ENCODE results near the gene UBE3B. TPM values are rescaled to one million over a fixed set of nuclear protein-coding genes. Genes with fewer than 3 reads are reported as not detected.
A peak's percentile ranks its signal among the peaks of the same experiment; 100 is the strongest.

The UBE3B gene
- total RNA-seq, 1 donor from 2014 or later = 32.6 TPM

GRCh38 chr12:109452489-109452888 lies 24.9 kb upstream of the UBE3B start:
- no peak for DNase-seq (ENCODE audit: low read depth)
- H3K27me3 ChIP-seq (ENCODE audit: control insufficient read depth, insufficient read depth, low read length) = no peaks in the 10 kb centered on the region
- FAIRE-seq = peak; percentile 62
- TF ChIP-seq, protein P1, sequence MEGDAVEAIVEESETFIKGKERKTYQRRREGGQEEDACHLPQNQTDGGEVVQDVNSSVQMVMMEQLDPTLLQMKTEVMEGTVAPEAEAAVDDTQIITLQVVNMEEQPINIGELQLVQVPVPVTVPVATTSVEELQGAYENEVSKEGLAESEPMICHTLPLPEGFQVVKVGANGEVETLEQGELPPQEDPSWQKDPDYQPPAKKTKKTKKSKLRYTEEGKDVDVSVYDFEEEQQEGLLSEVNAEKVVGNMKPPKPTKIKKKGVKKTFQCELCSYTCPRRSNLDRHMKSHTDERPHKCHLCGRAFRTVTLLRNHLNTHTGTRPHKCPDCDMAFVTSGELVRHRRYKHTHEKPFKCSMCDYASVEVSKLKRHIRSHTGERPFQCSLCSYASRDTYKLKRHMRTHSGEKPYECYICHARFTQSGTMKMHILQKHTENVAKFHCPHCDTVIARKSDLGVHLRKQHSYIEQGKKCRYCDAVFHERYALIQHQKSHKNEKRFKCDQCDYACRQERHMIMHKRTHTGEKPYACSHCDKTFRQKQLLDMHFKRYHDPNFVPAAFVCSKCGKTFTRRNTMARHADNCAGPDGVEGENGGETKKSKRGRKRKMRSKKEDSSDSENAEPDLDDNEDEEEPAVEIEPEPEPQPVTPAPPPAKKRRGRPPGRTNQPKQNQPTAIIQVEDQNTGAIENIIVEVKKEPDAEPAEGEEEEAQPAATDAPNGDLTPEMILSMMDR (IDR thresholded peaks at IDR 0.05; ENCODE audit: insufficient read depth, low read length, severe bottlenecking) = no peak
- H3K4me3 ChIP-seq (ENCODE audit: low read depth, low read length) = no peak overlapping the region
- H3K36me3 ChIP-seq (ENCODE audit: control insufficient read depth, insufficient read depth, low read length) = peaks cover 34% of the 10 kb centered on the region

DNA sequence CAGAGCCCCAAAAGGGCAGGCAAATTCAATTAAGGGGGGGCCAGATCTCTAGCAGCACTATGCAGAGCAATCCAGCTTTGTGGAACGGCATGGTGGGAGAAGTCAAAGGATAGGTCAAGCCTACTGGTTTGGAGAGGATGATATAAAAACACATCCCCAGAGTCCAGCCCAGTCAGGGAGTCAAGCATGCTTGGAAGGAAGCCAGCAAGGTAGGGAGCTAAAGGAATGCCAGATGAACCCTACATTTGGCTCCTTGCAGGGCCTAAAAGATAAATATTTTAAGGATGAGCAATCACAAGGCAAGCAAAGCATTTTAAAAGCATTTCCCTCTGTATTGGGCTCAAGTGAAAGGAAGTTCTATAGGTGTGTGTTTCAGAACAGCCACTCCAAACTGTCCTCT lies 21.7 kb upstream of the UBE3B start:
- TF ChIP-seq, protein P1 (IDR thresholded peaks at IDR 0.05; ENCODE audit: insufficient read depth, low read length, severe bottlenecking) = no peak
- H3K4me3 ChIP-seq (ENCODE audit: low read depth, low read length) = no peak overlapping the region
- peaks cover 41% of the 10 kb centered on the region for H3K36me3 ChIP-seq (ENCODE audit: control insufficient read depth, insufficient read depth, low read length)
- no peak for FAIRE-seq
- no peaks in the 10 kb centered on the region for H3K27me3 ChIP-seq (ENCODE audit: control insufficient read depth, insufficient read depth, low read length)
- DNase-seq (ENCODE audit: low read depth) = no peak

GRCh38 chr12:109458086-109458485 lies 19.3 kb upstream of the UBE3B start:
- FAIRE-seq = no peak
- H3K36me3 ChIP-seq (ENCODE audit: control insufficient read depth, insufficient read depth, low read length) = peaks cover 35% of the 10 kb centered on the region
- no peak for DNase-seq (ENCODE audit: low read depth)
- H3K27me3 ChIP-seq (ENCODE audit: control insufficient read depth, insufficient read depth, low read length) = no peaks in the 10 kb centered on the region
- H3K4me3 ChIP-seq (ENCODE audit: low read depth, low read length) = no peak overlapping the region
- TF ChIP-seq, protein P1 (IDR thresholded peaks at IDR 0.05; ENCODE audit: insufficient read depth, low read length, severe bottlenecking) = no peak

DNA sequence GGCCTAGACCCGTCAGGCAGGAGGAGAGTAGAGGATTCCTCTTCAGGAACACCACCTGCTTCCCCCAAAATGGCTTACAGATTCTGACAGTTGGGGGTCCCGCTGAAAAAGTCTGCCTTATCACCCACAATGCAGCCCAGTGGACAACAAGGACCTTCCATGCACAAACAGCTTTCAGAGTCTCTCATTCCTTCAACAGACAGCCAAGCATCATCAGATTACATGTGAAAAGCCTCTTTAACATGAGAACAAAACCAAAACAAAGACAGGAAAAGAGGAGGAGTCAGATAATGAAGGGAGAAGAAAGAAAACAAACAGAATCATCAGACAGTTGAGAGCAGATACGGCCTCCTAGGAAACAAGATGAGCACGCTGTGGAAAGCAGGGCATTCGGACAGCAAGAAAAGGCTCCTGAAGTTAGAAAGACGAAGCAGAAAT lies 18.6 kb upstream of the UBE3B start:
- H3K36me3 ChIP-seq (ENCODE audit: control insufficient read depth, insufficient read depth, low read length) = peaks cover 31% of the 10 kb centered on the region
- H3K27me3 ChIP-seq (ENCODE audit: control insufficient read depth, insufficient read depth, low read length) = no peaks in the 10 kb centered on the region
- no peak for FAIRE-seq

GRCh38 chr12:109459247-109459646 lies 18.2 kb upstream of the UBE3B start:
- TF ChIP-seq, protein P1 (IDR thresholded peaks at IDR 0.05; ENCODE audit: insufficient read depth, low read length, severe bottlenecking) = no peak
- no peak for DNase-seq (ENCODE audit: low read depth)
- Histone ChIP-seq H3K27me3 (ENCODE audit: control insufficient read depth, insufficient read depth, low read length) (no peaks in the 10 kb centered on the region), H3K4me3 (ENCODE audit: low read depth, low read length) (no peak overlapping the region), H3K36me3 (ENCODE audit: control insufficient read depth, insufficient read depth, low read length) (peaks cover 30% of the 10 kb centered on the region)
- no peak for FAIRE-seq

More for the DNA sequence above, 18.6 kb upstream of the UBE3B start:
- H3K4me3 ChIP-seq (ENCODE audit: low read depth, low read length) = no peak overlapping the region
- TF ChIP-seq, protein P1 (IDR thresholded peaks at IDR 0.05; ENCODE audit: insufficient read depth, low read length, severe bottlenecking) = no peak
- no peak for DNase-seq (ENCODE audit: low read depth)

DNA sequence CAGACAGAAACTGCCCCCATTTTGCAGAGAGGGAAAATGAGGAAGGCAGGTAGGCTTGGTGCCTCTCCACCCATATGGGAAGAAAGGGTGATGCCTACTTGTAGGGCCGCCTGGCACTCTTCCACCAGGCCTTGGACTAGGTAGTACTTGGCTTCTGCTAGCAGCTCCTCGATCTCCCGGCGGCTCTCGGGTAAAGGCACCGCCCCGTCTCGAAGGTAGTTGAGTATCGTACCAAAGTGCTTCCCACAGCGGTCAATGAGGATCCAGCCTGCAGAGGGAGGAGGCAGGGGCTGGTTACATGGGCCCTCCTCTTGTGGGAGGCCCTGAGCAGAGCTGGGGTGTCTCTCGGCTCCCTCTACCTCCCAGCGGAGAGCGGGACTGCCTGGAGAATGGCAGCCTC lies 16.9 kb upstream of the UBE3B start:
- H3K36me3 ChIP-seq (ENCODE audit: control insufficient read depth, insufficient read depth, low read length) = peaks cover 26% of the 10 kb centered on the region
- no peak overlapping the region for H3K4me3 ChIP-seq (ENCODE audit: low read depth, low read length)
- FAIRE-seq (no peak), DNase-seq (ENCODE audit: low read depth) (no peak)
- TF ChIP-seq, protein P1 (IDR thresholded peaks at IDR 0.05; ENCODE audit: insufficient read depth, low read length, severe bottlenecking) = no peak
- no peaks in the 10 kb centered on the region for H3K27me3 ChIP-seq (ENCODE audit: control insufficient read depth, insufficient read depth, low read length)

All from bronchial epithelial cell (primary cell).